ENCODE results near the gene TLX1.

DNA sequence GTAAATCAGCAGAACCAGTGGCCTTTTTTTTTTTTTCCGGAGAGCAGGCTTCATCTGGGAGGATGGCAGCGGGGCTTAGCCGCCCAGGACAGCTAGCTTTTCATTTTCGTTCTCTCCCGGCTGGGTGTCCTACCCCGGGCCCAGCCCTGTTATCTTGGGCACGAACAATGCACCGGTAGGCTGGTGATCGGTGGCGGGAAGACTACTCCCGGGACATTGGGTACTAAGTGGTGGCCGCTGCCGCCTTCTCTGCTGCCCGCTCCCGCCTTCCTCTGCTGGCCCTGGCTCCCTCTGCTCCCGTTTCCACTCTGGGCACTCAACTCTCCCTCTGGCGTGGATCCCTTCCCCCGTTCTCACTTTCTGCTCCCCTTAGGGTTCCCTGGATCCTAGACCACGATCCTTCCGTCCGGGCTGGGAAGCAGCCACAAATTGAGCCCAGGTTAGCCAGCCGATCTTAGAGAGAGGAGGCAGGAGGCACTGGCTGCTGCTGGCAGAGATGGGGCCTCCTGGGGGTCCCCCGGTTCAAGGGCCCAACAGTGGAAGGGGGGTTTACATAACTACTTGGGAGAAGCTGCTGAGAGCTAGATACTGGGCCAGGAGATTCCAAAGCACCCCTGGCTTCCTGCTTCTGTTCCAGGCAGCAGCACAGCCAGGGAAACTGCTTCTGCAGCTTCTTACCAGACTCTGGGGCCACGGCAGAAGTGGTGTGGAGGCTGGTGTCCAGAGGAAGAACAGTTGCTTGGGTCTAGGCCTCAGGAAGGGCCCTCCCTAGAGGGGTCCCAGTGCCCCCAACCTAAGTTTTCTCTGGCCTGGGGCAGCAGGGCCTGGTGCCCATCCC is 1.8 kb downstream of the TLX1 start:
- TF ChIP-seq, protein P1, sequence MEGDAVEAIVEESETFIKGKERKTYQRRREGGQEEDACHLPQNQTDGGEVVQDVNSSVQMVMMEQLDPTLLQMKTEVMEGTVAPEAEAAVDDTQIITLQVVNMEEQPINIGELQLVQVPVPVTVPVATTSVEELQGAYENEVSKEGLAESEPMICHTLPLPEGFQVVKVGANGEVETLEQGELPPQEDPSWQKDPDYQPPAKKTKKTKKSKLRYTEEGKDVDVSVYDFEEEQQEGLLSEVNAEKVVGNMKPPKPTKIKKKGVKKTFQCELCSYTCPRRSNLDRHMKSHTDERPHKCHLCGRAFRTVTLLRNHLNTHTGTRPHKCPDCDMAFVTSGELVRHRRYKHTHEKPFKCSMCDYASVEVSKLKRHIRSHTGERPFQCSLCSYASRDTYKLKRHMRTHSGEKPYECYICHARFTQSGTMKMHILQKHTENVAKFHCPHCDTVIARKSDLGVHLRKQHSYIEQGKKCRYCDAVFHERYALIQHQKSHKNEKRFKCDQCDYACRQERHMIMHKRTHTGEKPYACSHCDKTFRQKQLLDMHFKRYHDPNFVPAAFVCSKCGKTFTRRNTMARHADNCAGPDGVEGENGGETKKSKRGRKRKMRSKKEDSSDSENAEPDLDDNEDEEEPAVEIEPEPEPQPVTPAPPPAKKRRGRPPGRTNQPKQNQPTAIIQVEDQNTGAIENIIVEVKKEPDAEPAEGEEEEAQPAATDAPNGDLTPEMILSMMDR (IDR thresholded peaks at IDR 0.05; ENCODE audit: low read length), result no peak
- no peak for TF ChIP-seq EZH2 (IDR thresholded peaks at IDR 0.05; ENCODE audit: borderline replicate concordance, low read length)

Measured in OCI-LY1 (cell line).